ENCODE data around the gene ANO2.

The ANO2 gene

DNA sequence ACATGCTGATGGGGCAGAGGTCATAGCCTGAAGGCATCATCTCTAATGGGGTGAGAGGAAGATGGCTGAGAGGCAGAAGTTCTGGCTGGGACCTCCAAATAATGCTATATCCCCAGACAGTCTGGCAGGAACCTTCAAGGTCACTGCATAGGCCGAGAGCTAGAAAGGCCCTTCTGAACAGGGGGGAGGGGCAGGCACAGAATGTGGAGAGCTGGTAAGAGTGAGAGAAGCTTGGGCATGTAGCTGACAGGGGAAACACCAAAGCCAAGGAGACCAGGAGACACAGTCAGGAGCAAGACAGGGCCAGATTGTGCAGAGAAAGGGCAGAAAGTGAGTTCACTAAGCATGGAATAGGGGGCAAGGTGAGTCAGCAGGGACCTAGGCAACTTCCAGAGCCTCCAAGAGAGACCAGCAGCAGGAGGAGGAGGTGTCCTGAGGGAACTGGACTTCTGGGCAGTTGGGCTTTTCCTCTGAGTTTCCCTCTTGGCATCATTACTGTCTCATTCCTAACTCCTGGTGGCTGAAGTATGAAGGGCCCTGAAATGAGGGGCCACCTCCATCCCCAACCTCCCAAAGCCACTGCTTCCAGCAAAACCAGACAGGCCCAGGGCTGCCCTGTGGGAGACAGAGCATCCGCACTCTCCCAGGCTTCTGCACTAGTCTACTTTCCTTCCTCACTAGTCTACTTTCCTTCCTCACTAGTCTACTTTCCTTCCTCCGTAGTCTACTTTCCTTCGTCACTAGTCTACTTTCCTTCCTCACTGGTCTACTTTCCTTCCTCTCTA lies 17.1 kb downstream of the ANO2 start:
- TF ChIP-seq YY1 (IDR thresholded peaks at IDR 0.05; ENCODE audit: low read depth) = no peak
- TF ChIP-seq FOXM1 (IDR thresholded peaks at IDR 0.05; ENCODE audit: borderline replicate concordance, low read depth) = no peak
- TF ChIP-seq, protein P1, sequence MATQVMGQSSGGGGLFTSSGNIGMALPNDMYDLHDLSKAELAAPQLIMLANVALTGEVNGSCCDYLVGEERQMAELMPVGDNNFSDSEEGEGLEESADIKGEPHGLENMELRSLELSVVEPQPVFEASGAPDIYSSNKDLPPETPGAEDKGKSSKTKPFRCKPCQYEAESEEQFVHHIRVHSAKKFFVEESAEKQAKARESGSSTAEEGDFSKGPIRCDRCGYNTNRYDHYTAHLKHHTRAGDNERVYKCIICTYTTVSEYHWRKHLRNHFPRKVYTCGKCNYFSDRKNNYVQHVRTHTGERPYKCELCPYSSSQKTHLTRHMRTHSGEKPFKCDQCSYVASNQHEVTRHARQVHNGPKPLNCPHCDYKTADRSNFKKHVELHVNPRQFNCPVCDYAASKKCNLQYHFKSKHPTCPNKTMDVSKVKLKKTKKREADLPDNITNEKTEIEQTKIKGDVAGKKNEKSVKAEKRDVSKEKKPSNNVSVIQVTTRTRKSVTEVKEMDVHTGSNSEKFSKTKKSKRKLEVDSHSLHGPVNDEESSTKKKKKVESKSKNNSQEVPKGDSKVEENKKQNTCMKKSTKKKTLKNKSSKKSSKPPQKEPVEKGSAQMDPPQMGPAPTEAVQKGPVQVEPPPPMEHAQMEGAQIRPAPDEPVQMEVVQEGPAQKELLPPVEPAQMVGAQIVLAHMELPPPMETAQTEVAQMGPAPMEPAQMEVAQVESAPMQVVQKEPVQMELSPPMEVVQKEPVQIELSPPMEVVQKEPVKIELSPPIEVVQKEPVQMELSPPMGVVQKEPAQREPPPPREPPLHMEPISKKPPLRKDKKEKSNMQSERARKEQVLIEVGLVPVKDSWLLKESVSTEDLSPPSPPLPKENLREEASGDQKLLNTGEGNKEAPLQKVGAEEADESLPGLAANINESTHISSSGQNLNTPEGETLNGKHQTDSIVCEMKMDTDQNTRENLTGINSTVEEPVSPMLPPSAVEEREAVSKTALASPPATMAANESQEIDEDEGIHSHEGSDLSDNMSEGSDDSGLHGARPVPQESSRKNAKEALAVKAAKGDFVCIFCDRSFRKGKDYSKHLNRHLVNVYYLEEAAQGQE (IDR thresholded peaks at IDR 0.05; ENCODE audit: low read depth) = no peak
- no peak for TF ChIP-seq EGR1 (IDR thresholded peaks at IDR 0.05)
- TF ChIP-seq, protein P2, sequence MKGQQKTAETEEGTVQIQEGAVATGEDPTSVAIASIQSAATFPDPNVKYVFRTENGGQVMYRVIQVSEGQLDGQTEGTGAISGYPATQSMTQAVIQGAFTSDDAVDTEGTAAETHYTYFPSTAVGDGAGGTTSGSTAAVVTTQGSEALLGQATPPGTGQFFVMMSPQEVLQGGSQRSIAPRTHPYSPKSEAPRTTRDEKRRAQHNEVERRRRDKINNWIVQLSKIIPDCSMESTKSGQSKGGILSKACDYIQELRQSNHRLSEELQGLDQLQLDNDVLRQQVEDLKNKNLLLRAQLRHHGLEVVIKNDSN (IDR thresholded peaks at IDR 0.05) = no peak
- TF ChIP-seq TAF1 (IDR thresholded peaks at IDR 0.05; ENCODE audit: low read depth) = no peak
- no peak for TF ChIP-seq NFIC (IDR thresholded peaks at IDR 0.05)
- no peak for TF ChIP-seq CEBPB (IDR thresholded peaks at IDR 0.05)
- no peak for TF ChIP-seq TEAD4 (IDR thresholded peaks at IDR 0.05)

DNA sequence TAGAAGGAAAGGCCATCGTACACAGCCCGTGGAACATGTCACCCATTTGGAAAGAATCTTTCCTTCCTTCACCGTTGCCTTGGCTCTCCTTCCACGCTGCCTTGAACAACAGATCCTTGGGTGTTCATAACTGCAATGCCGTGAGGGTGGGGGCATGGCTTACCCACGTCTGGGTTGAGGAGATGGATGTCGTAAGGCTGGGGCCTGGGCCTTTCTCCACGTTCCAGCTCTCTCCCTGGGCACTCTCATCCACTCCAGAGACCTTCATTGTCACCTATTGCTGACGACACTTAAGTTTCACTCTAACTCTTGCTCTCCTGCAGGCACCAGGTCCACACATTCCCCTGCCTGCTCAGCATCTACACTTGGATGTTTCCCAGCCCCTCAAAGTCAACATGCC lies 19.4 kb downstream of the ANO2 start:
- TF ChIP-seq TAF1 (IDR thresholded peaks at IDR 0.05; ENCODE audit: low read depth) (no peak), TEAD4 (IDR thresholded peaks at IDR 0.05) (no peak), NFIC (IDR thresholded peaks at IDR 0.05) (no peak), CREB1 (IDR thresholded peaks at IDR 0.05; ENCODE audit: low read depth) (no peak), RAD21 (IDR thresholded peaks at IDR 0.05; ENCODE audit: low read depth) (no peak), YY1 (IDR thresholded peaks at IDR 0.05; ENCODE audit: low read depth) (no peak), CEBPB (IDR thresholded peaks at IDR 0.05) (no peak)
- TF ChIP-seq, protein P2 (IDR thresholded peaks at IDR 0.05) = no peak
- TF ChIP-seq, protein P3, sequence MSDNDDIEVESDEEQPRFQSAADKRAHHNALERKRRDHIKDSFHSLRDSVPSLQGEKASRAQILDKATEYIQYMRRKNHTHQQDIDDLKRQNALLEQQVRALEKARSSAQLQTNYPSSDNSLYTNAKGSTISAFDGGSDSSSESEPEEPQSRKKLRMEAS (IDR thresholded peaks at IDR 0.05) = no peak

DNA sequence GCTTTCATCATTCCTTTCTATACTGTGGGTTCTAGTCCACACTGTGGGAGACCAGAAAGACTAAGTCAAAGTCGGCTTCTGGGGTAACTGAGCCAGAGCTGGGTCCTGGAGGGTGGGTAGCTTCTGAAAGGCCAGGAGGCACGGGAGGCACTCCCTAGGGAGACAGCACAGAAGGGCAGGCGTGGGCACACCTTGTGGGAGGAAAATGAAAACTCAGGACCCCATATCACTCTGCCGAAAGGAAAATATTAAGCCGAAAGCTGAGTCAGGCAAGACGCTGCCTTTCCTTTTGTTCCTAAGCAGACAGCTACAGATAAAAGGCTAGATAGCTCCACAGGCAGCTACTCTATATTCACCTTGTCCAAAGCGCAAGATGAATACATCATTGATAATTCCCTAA lies 20.7 kb downstream of the ANO2 start:
- TF ChIP-seq TAF1 (IDR thresholded peaks at IDR 0.05; ENCODE audit: low read depth) (no peak), YY1 (IDR thresholded peaks at IDR 0.05; ENCODE audit: low read depth) (no peak), EP300 (IDR thresholded peaks at IDR 0.05; ENCODE audit: borderline replicate concordance) (no peak), CEBPB (IDR thresholded peaks at IDR 0.05) (no peak), FOXM1 (IDR thresholded peaks at IDR 0.05; ENCODE audit: borderline replicate concordance, low read depth) (no peak), TCF12 (IDR thresholded peaks at IDR 0.05; ENCODE audit: low read depth) (no peak), ZBTB7A (IDR thresholded peaks at IDR 0.05; ENCODE audit: low read depth) (no peak), NFIC (IDR thresholded peaks at IDR 0.05) (no peak), EGR1 (IDR thresholded peaks at IDR 0.05) (no peak), RAD21 (IDR thresholded peaks at IDR 0.05; ENCODE audit: low read depth) (no peak), CREB1 (IDR thresholded peaks at IDR 0.05; ENCODE audit: low read depth) (no peak), TEAD4 (IDR thresholded peaks at IDR 0.05) (no peak)
- TF ChIP-seq, protein P1 (IDR thresholded peaks at IDR 0.05; ENCODE audit: low read depth) = no peak
- TF ChIP-seq, protein P3 (IDR thresholded peaks at IDR 0.05) = no peak
- TF ChIP-seq, protein P2 (IDR thresholded peaks at IDR 0.05) = no peak

DNA sequence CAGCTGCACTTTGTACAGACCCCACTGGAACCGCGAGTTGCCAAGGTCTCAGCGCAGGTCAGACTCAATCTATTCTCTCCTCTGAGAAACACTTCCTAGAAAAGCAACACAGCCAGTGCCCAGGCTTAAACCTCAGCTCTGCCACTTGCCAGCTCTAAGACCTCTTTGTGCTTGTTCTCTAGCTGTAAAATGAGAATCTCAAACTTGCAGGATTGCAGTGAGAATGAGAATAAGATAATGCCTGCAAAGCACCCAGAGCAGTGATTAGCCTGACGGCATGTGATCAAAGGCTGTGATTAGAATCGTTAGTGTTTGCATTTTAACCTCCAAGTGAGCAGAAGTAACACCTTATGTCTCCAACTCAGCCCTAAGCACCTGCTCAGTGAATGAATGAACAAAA lies 21.3 kb downstream of the ANO2 start:
- TF ChIP-seq CREB1 (IDR thresholded peaks at IDR 0.05; ENCODE audit: low read depth) = no peak
- TF ChIP-seq NFIC (IDR thresholded peaks at IDR 0.05) = no peak
- TF ChIP-seq, protein P3 (IDR thresholded peaks at IDR 0.05) = no peak
- no peak for TF ChIP-seq EGR1 (IDR thresholded peaks at IDR 0.05)
- TF ChIP-seq, protein P2 (IDR thresholded peaks at IDR 0.05) = no peak

DNA sequence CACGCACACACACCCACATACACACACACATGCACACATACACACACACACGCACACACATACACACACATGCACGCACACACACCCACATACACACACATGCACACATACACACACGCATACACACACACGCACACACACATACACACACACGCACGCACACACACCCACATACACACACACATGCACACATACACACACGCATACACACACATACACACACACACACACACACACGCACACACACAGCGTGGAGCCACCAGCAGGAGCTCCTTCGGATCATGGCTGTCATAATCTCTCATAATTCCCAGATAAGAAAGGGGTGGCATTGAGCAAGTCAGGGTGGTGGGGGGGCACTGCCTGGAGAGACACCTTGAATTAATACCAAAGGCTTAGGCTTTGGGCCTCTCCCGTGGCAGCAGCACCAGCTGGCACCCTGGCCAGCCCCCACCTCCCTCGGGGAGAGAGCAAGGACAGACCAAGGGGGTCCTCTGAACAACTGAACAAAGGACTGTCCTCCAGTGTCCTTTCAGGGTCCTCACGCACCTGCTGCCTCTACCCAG lies 21.9 kb downstream of the ANO2 start:
- no peak for TF ChIP-seq TCF12 (IDR thresholded peaks at IDR 0.05; ENCODE audit: low read depth)
- TF ChIP-seq, protein P1 (IDR thresholded peaks at IDR 0.05; ENCODE audit: low read depth) = no peak
- TF ChIP-seq TEAD4 (IDR thresholded peaks at IDR 0.05) = no peak
- no peak for TF ChIP-seq FOXM1 (IDR thresholded peaks at IDR 0.05; ENCODE audit: borderline replicate concordance, low read depth)
- TF ChIP-seq ZBTB7A (IDR thresholded peaks at IDR 0.05; ENCODE audit: low read depth) = no peak
- no peak for TF ChIP-seq RAD21 (IDR thresholded peaks at IDR 0.05; ENCODE audit: low read depth)
- TF ChIP-seq EP300 (IDR thresholded peaks at IDR 0.05; ENCODE audit: borderline replicate concordance) = no peak
- no peak for TF ChIP-seq EGR1 (IDR thresholded peaks at IDR 0.05)
- TF ChIP-seq YY1 (IDR thresholded peaks at IDR 0.05; ENCODE audit: low read depth) = no peak
- no peak for TF ChIP-seq TAF1 (IDR thresholded peaks at IDR 0.05; ENCODE audit: low read depth)
- no peak for TF ChIP-seq CREB1 (IDR thresholded peaks at IDR 0.05; ENCODE audit: low read depth)
- TF ChIP-seq NFIC (IDR thresholded peaks at IDR 0.05) = no peak
